Measurements from ENCODE around the gene SNRNP27. TPM values are rescaled to one million over a fixed set of nuclear protein-coding genes. Genes with fewer than 3 reads are reported as not detected.

The SNRNP27 gene
- polyA plus RNA-seq, 2 of the 4 experiments (the other 2 are of a cell fraction): 90.8 to 115 TPM

GRCh38 chr2:69947325-69947931 lies 53.7 kb downstream of the SNRNP27 start:
- no peaks in the 10 kb centered on the region for H3K9me3 ChIP-seq
- no peak for ATAC-seq
- 81% methylated on average over 4 of the region's 4 CpGs for WGBS (ENCODE audit: missing lambda C conversion rate)
- peak overlapping the region; percentile 60; the same call in 2 of the 3 replicates for H3K4me2 ChIP-seq
- peaks cover 19% of the 10 kb centered on the region for H3K4me1 ChIP-seq
- FAIRE-seq: no peak
- CTCF ChIA-PET: interaction anchor here (0.6 to 4.8 kb wide), 5 partner anchors 31 to 607 kb away, joined by 3 to 18 read pairs (median 3); partner anchors contain the start of gene MXD1
- TF ChIP-seq E2F6 (IDR thresholded peaks at IDR 0.05; ENCODE audit: borderline replicate concordance, low read depth): no peak
- TF ChIP-seq BHLHE40 (IDR thresholded peaks at IDR 0.05; ENCODE audit: low read depth, low read length): no peak
- TF ChIP-seq HDAC2 (IDR thresholded peaks at IDR 0.05): no peak
- TF ChIP-seq CEBPB (IDR thresholded peaks at IDR 0.05): no peak
- no peak for TF ChIP-seq BCL3 (IDR thresholded peaks at IDR 0.05)
- TF ChIP-seq MAZ (IDR thresholded peaks at IDR 0.05; ENCODE audit: borderline replicate concordance, low read depth, low read length): no peak
- no peak for TF ChIP-seq FOSB (CRISPR knock-in tag; IDR thresholded peaks at IDR 0.05)
- TF ChIP-seq MAX (IDR thresholded peaks at IDR 0.05): no peak
- TF ChIP-seq NPAS2 (CRISPR knock-in tag; IDR thresholded peaks at IDR 0.05; ENCODE audit: borderline replicate concordance): no peak
- TF ChIP-seq HOXB13 (CRISPR knock-in tag; IDR thresholded peaks at IDR 0.05; ENCODE audit: low read depth): no peak
- TF ChIP-seq TP53 (CRISPR knock-in tag; IDR thresholded peaks at IDR 0.05): no peak
- no peak for TF ChIP-seq SMC3 (IDR thresholded peaks at IDR 0.05)
- TF ChIP-seq JUN (IDR thresholded peaks at IDR 0.05): no peak
- TF ChIP-seq CBX2 (IDR thresholded peaks at IDR 0.05; ENCODE audit: borderline replicate concordance, low read depth): no peak
- no peak for TF ChIP-seq PBX3 (IDR thresholded peaks at IDR 0.05)
- no peak for TF ChIP-seq HMGXB4 (CRISPR knock-in tag; IDR thresholded peaks at IDR 0.05; ENCODE audit: borderline replicate concordance)
- no peak for TF ChIP-seq POLR2A (IDR thresholded peaks at IDR 0.05; ENCODE audit: low read length)
- POLR2A ChIA-PET: no interaction called here
- no peak for DNase-seq (ENCODE audit: low read depth in 1 of 2, low spot score in 1 of 2)
- H3K4me3 ChIP-seq: no peak overlapping the region
- H3K27ac ChIP-seq: peak overlapping the region; percentile 49 to 69; a peak in 4 of 6 replicates

- TF ChIP-seq REST (IDR thresholded peaks at IDR 0.05) (no peak), BHLHE40 (IDR thresholded peaks at IDR 0.05; ENCODE audit: low read depth, low read length) (no peak), RAD21 (conservative IDR thresholded peaks at IDR 0.05 in 1 of 2, IDR thresholded peaks at IDR 0.05 in 1 of 2) (no peak), FOSL2 (IDR thresholded peaks at IDR 0.05) (no peak), FOSL2 (CRISPR knock-in tag; IDR thresholded peaks at IDR 0.05) (no peak), RNF2 (IDR thresholded peaks at IDR 0.05; ENCODE audit: borderline replicate concordance, low read depth) (no peak), EHF (CRISPR knock-in tag; IDR thresholded peaks at IDR 0.05) (no peak), CBX2 (IDR thresholded peaks at IDR 0.05; ENCODE audit: borderline replicate concordance, low read depth) (no peak), SREBF2 (IDR thresholded peaks at IDR 0.05) (no peak), ZSCAN20 (CRISPR knock-in tag; IDR thresholded peaks at IDR 0.05) (no peak), USF2 (IDR thresholded peaks at IDR 0.05) (no peak)
- ATAC-seq (no peak), DNase-seq (ENCODE audit: low read depth in 1 of 2, low spot score in 1 of 2) (no peak), FAIRE-seq (no peak)
- Histone ChIP-seq H3K4me3 (no peak overlapping the region), H3K4me1 (peaks cover 19% of the 10 kb centered on the region), H3K9me3 (no peaks in the 10 kb centered on the region), H3K27ac (no peak overlapping the region; a peak in 1 of 6 replicates), H3K4me2 (no peak overlapping the region)
- WGBS (ENCODE audit: missing lambda C conversion rate): 89% methylated on average over 27 of the region's 35 CpGs
- ChIA-PET CTCF (interaction anchor here (0.6 to 4.8 kb wide), 4 partner anchors 32 to 139 kb away, joined by 3 to 18 read pairs (median 3); partner anchors contain the start of gene MXD1), POLR2A (no interaction called here)
These were observed 54.5 kb downstream of the SNRNP27 start for GRCh38 chr2:69948032-69948962.
